ENCODE results near the gene GDPD4.

DNA sequence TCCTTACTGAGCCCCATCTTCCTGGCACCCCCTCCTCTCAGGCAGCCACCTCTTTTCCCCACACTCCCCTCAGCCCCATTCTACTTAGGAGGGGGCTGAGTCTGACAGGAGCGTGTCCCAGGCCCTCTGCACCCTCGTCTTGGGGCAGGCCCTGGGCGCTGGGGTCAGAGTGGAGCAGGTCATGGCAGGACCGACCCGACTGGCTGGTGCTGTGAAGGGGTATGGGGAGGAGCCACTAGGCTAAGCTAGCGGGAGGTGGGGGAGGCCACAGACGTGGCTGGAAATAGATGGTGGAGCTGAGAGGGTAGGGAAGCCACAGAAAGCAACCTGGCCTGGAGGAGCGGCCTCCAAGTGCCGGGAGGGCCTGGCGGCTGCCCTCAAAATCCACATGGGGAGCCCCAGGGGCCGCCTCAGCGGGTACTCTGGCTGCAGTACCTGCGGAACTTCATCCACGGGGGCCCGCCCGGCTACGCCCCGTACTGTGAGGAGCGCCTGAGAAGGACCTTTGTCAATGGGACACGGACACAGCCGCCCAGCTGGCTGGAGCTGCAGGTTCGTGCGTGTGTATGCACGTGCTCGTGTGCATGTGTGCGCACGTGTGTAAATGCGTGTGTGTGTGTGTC, 111.8 kb downstream of the GDPD4 start:
- no peak for TF ChIP-seq ZNF785 (tag by site-specific recombination; IDR thresholded peaks at IDR 0.05)
- TF ChIP-seq CTCF (tag by site-specific recombination; IDR thresholded peaks at IDR 0.05), result no peak
- TF ChIP-seq BCL11A (tag by site-specific recombination; IDR thresholded peaks at IDR 0.05; ENCODE audit: low read depth), result no peak
- no peak for TF ChIP-seq ZSCAN5A (tag by site-specific recombination; IDR thresholded peaks at IDR 0.05)
- TF ChIP-seq ZNF18 (tag by site-specific recombination; IDR thresholded peaks at IDR 0.05), result no peak
- no peak for TF ChIP-seq SALL2 (tag by site-specific recombination; IDR thresholded peaks at IDR 0.05; ENCODE audit: borderline replicate concordance)
- TF ChIP-seq, protein P1, sequence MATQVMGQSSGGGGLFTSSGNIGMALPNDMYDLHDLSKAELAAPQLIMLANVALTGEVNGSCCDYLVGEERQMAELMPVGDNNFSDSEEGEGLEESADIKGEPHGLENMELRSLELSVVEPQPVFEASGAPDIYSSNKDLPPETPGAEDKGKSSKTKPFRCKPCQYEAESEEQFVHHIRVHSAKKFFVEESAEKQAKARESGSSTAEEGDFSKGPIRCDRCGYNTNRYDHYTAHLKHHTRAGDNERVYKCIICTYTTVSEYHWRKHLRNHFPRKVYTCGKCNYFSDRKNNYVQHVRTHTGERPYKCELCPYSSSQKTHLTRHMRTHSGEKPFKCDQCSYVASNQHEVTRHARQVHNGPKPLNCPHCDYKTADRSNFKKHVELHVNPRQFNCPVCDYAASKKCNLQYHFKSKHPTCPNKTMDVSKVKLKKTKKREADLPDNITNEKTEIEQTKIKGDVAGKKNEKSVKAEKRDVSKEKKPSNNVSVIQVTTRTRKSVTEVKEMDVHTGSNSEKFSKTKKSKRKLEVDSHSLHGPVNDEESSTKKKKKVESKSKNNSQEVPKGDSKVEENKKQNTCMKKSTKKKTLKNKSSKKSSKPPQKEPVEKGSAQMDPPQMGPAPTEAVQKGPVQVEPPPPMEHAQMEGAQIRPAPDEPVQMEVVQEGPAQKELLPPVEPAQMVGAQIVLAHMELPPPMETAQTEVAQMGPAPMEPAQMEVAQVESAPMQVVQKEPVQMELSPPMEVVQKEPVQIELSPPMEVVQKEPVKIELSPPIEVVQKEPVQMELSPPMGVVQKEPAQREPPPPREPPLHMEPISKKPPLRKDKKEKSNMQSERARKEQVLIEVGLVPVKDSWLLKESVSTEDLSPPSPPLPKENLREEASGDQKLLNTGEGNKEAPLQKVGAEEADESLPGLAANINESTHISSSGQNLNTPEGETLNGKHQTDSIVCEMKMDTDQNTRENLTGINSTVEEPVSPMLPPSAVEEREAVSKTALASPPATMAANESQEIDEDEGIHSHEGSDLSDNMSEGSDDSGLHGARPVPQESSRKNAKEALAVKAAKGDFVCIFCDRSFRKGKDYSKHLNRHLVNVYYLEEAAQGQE (tag by site-specific recombination; IDR thresholded peaks at IDR 0.05), result no peak
- TF ChIP-seq EGR2 (tag by site-specific recombination; IDR thresholded peaks at IDR 0.05; ENCODE audit: low read depth), result no peak
- TF ChIP-seq ATF2 (tag by site-specific recombination; IDR thresholded peaks at IDR 0.05; ENCODE audit: low read depth), result no peak
- no peak for TF ChIP-seq ZNF704 (tag by site-specific recombination; IDR thresholded peaks at IDR 0.05)
- TF ChIP-seq ZBTB20 (tag by site-specific recombination; IDR thresholded peaks at IDR 0.05), result no peak

Data from HEK293 (cell line).